GM18870 (cell line): ENCODE data around the gene OLFML2B.
"Not testable (repeated sequence)": the region's sequence is repeated elsewhere in the genome, so short reads cannot be mapped to it uniquely, and the experiment has no call there.

Experiments
- ATAC-seq: cut with Tn5 transposase; IDR thresholded peaks from one replicate; pipeline ENCODE4 v1.9.1; 2021; ENCODE audit warnings: moderate library complexity; ENCODE audit not compliant: unreplicated experiment

Gene OLFML2B

DNA sequence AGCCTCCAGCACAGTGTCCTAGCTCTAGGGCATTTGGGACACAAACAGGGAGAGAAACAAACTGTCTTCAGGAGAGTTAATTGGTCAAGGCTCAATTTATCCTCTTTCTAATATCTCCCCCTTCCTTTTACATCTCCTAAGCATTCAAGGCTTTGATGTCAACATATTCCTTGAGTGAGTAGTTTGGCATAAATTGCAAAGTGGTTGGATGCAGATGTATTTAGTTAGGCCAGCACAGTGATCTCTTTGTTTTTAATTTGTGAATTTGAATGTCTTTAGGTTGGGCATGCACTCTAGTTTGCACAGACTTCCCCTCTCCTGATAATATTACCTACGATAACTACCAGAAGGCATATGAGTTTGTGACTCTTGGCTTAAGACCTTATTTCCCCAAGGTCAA lies 12.5 kb upstream of the OLFML2B start:
- ATAC-seq: no peak

GRCh38 chr1:162035241-162035640 lies 11.6 kb upstream of the OLFML2B start:
- no peak for ATAC-seq

DNA sequence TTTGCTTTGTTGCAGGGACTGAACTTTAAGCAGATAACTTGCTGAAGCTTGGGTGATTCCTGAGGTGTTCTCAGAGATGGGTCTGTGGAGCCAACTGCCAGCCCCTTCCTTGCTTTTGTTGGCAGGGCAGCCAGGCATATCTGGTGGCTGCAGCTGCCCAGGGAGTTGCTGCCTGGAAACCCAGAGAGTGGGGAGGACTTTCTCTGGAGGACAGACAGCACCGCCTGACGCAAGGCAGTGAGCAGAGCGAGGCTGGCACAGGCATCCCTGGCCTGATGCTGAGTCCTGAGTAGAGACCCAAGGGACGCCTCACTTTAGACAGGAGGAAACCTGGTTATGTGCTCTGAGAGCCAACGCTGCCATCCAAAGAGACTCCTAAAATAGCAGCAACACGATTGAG lies 9.8 kb upstream of the OLFML2B start:
- ATAC-seq: no peak

DNA sequence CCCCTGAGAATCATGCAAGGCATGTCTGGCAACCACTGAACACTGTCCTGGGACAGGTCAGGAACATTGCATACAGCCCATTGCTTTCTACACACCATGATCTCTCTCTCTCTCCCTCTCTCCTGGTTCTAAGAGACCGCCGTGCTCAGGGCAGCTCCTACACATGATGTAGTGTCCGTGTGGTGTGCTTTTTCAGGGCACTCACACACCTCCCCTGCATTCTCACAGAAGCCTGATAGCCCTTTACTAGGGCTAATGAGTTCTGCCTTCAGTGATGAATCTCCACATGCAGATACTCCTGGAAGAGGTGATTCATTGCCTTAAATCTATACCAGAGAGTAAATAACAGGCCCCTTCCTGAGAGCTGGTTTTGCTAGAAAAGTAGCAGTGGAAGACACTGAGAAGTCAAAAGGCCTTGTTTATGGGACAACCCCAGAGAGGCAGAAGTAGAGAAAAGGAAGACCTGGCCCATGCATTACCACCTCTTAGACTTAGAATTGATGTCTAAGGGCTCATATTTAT lies 7.2 kb upstream of the OLFML2B start:
- ATAC-seq: no peak

DNA sequence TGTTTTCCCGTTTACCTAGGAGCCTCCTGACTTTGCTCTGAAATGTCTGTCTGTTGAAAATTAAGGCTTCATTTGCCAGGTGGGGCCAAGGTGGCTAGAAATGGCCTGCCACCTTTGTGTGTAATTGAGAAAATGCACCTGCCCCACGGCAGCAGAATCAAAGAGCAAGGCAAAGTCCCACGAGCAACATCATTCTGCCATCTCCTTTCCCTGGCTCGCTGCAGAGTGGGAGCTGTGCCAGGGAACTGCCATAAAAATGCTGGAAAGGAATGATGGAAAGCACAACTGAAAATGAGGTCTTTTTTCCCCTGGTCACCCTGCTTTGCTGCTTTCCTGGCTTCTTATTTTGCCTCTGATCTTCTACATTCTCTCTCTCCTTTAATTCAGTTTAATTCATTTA lies 5.5 kb upstream of the OLFML2B start:
- ATAC-seq: no peak

DNA sequence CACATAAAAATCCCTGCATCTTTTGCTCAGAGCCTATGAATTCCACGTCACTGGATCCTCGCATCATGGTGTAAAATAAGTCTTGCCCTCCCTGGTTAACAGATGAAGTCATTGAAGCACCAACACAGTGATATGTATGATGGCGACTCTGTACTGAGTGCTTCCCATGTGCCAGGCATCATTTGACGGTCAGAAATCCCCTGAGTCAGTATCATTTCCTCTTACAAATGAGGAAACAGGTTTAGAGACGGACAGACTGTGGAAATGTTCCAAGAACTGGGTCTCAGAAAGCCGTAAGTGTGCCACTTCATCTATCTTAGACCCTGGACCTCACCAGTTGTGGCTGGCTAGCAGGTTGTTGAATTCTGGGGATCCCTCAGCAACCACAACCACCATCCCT lies 5.1 kb upstream of the OLFML2B start:
- ATAC-seq: peak; percentile 78

- no peak for ATAC-seq
These were observed 3.2 kb upstream of the OLFML2B start for GRCh38 chr1:162026881-162027280.

DNA sequence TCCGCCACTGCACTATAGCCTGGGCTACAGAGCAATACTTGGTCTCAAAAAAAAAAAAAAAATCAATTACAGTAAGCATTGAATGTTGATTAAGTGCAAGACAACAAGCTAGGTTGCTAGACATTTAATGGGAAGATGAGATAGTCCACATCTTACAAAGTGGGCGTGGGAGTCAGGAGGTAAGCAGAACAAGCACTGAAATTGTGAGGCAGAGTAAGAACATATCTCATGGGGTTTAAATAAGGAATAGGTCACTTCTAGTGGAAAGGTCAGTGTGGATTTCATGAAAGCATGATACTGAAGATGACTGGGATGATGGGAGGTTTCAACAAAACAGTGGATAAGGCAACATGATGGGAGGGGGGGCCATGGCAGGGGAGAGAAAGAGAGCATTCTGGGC lies 1.9 kb upstream of the OLFML2B start:
- no peak for ATAC-seq

GRCh38 chr1:162023181-162023546 lies 505 bp downstream of the OLFML2B start:
- no peak for ATAC-seq

DNA sequence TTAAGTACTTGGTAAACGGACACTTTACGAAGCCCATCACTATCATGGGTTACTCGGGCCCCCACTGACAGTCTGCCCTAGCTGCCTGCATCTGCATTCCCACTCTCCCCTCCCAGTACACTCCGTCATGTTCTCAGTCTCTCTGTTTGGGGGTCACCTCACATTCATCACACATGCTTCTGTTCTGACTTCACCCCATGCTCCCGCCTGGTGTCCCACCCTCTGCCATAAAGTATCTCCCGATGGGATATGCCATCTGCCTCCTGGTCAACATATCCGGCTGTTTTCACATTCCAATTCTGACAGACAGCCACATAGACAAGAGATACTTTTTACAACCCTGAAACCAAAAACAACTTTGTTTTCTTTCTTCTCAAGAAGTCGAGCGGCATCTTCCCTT lies 1.0 kb downstream of the OLFML2B start:
- ATAC-seq: no peak

DNA sequence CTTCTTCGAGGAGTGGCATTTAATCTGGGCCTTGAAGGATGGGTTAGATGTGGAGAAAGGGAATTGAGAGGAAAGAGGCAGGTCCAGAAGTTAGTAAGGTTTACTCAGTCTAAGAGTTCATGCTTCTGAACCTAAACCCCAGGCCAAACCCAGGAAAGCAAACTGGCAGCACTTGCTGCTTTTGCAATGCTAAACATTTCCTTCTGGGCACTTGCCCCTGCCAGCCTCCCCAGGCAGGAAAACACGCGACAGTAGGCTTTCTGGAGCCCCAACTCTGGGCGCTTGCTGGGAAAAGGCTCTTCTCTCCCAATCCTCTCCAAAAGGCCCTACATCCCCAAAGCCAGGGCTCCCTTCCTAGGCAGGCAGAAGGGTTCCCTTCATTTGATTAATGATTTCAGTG lies 2.5 kb downstream of the OLFML2B start:
- ATAC-seq: no peak

DNA sequence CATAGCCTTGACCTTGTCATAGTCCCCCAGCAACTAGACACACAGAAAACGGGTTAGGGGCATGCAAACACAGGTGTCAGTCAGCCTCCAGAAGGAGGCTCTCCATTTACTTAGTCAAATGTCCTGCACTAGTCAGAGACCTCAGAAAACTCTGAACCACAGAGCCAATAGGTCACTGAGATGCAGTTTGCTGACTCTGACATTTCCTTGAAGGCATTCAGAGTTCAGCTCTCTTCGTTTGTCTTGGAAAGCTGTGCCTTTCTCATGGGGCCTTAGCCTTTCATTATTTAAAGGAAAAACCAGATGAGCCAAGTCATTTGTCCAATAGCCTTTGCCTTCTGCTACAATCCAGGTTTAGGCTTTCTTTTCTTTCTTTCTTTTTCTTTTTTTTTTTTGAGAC lies 3.5 kb downstream of the OLFML2B start:
- ATAC-seq: no peak

- no peak for ATAC-seq
These were observed 4.2 kb downstream of the OLFML2B start for GRCh38 chr1:162019446-162019845.

- ATAC-seq: no peak
These were observed 4.7 kb downstream of the OLFML2B start for GRCh38 chr1:162019006-162019405.

- ATAC-seq: no peak
These were observed 5.3 kb downstream of the OLFML2B start for GRCh38 chr1:162018418-162018817.

DNA sequence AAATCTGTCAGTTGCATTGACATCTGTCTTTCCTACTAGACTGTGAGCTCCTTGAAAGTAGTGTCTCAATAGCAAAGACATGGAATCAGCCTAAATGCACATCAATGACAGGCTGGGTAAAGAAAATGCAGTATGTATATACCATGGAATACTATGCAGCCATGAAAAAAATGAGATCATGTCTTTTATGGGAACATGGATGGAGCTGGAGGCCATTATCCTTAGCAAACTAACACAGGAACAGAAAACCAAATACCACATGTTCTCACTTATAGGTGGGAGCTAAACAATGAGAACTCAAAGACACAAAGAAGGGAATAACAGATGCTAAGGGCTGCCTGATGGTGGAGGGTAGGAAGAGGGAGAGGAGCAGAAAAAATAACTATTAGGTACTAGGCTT lies 5.9 kb downstream of the OLFML2B start:
- ATAC-seq: not testable (repeated sequence)

DNA sequence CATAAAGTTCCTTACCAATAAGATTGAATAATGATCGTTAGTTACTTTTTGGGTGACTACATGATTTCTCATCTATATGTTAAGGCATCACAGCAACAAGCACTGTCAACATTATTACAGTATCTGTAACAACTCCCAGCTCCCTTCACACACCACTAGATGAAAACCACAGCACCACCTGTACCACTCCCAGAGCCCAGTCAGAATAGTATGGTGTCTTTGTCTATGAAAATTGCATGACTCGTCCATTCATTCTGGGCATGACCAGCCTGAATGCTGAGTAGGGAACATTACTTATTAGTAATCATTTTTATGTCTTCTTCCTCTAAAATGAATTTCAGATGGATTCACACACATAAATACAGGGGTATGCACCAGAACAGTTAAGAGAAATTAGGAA lies 7.0 kb downstream of the OLFML2B start:
- no peak for ATAC-seq

GRCh38 chr1:162015196-162015595 lies 8.5 kb downstream of the OLFML2B start:
- ATAC-seq: no peak

- ATAC-seq: no peak
These were observed 9.5 kb downstream of the OLFML2B start for GRCh38 chr1:162014202-162014601.

DNA sequence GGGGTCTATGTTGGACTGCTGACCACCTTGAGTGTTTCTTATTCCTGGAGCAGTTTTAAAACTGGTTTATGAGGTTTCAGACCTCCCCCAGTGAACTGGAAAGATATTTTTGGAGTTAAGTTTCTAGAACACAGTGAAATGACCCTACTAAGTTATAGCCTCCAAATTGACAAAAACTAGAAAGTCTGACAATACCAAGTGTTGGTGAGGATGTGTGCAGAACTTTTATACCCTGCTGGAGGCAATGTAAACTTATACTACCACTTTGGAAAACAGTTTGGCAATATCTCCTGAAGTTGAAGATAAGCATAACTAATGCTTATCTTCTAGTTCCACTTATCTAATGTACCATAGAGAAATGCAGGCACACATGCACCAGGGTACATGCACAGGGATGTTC lies 10.4 kb downstream of the OLFML2B start:
- no peak for ATAC-seq

DNA sequence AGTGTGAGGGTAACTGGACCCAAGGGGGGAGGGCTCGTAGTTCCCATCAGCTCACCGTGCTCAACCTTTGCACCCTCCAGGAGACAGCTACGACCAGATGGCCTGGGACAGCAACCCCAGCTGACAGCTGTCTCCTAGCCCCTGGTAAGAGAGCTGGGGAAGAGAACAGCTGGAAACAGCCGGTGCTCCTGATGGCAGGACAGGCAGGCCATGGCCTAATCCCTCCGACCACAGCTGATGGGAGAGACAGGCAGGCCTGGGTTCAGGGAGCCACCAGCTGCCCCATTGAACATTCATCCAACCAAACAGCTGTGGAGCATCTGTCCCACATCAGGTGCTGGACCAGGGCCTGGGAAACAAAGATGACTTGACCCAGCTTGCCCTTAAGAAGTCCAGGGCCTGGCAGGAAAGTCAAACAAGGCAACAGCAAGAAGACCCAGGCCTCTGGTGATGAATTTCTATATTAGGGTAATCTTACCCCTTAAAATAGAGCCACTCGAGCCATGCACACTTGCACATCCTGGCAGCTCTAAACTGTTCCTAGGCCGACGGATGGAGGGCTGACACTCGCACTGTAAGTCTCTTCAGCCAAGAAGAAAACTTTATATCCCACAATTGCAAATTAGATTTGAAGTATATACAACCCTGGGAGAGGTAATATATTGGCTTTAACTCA lies 12.2 kb downstream of the OLFML2B start:
- ATAC-seq: no peak

GRCh38 chr1:162010175-162010506 lies 13.5 kb downstream of the OLFML2B start:
- no peak for ATAC-seq

- no peak for ATAC-seq
These were observed 14.0 kb downstream of the OLFML2B start for GRCh38 chr1:162009501-162010174.
